NCI-H2107 (cell line): Measurements from ENCODE around the gene GOLGA2.

ENCODE experiments used
- DNase-seq: peaks from one replicate; lab custom pipeline; 2025; lab: John Stamatoyannopoulos, UW

The GOLGA2 gene

DNA sequence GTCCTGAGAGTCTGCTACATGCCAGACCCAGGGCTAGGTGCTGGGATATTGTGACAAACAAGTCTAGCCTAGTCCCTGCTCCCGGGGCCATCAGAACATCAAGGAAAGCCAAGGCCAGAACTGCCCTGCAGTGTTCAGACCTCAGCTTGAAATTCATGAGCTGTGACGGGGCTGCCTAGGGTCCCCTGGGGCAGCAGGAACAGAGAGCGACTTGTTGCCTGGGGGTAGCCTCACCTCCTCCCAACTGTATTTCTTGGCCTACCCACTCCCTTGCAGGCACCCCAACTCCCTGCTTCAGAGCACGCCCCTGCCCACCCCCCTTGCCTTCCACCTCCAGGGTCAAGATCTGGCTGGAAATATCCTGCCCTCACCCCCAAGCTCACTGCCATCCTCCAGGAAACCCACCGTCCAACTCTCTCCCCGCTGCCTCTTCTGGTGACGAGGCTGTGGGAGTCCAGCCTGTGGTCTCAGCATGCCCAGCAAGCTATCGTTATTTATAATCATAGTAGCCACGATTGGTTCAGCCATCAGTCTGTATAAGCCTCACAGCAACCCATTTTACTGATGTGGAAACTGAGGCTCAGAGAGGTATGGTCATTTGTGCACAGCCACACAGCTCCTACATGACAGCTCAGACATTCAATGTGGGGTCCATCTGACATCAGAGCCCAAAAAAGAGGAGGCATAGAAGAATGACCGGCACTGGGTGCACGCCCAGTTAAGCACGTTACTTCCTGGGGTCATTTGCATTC, 61.9 kb downstream of the GOLGA2 start:
- no peak for DNase-seq

DNA sequence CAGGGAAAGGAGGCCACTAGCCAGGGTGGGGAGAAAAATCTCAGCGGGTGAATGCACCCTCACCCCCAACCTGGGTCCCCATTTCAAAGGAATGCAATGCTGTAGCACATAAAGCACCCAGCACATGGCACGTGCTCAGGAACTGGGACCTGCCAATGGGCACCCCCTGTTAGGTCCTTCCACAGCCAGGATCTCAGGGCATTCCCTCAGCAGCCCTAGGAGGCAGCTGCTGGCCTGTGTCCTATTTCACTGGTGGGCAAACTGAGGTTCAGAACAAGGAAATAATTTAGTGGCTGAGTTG, 63.9 kb downstream of the GOLGA2 start:
- DNase-seq: no peak

DNA sequence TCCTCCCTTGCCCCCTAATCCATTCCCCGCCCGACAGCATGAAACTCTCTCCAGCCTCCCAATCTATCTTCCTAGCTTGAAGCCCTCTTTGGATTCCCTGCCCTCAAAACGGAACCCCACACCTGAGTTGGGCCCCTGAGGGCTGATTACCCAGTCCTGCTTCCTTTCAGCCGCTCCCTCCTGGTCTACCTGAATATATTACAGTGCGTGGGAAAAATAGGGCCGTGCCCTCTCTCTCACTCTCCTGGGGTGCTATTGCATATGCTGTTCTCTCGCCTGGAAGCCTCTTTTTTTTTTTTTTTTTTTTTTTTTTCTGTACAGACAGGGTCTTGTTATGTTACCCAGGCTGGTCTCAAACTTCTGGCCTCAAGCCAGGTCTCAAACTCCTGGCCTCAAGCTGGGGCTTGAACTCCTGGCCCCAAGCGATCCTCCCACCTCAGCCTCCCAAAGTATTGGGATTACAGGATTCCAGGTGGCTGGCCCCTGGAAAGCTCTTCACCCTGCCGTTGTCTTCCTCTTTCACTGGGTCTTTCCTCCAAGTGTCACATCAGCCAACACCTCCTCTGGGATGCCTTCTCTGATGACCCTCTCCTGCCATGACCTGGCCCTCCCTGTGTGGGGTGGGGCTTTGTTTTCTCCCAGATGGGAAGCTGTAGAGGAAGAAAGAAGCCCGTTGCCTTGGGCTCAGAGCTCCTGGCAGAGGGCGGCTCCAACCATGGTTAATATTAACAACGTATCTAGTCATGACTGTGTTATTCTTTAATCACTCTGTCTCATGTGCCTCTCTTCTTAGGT, 64.4 kb downstream of the GOLGA2 start:
- no peak for DNase-seq

DNA sequence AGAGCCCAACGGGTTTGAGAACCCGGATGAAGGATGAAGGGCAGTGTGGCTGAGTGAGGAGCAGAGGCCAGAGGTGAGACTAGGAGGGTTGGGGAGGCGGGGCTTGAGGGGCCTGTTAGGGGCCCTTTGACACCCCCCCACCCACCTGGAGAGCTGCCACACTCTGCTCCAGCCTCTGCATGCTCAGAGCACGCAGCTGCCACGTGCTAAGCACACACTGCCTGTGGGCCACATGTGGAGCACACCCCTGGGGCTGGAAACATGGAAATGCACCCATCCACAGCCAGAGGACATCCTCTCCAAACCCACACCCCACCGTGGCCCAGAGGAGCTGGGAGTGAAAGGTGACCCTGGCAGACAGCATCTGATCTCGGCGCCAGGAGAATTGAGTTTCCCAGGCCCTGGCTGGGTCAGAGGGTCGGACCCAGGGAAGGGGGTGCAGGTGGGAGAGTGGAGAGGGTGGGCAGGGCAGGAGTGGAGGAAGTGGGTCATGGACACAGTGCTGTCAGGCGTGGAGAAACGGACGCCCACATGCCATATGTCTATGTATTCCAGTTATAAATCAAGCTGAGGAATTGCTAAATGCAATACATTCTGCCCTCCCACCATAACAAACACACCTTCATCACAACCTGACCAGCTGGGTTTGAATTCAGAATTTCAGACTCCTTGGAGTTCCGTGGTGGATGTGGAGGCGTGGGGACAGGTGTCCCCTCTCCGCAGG, 66.7 kb downstream of the GOLGA2 start:
- DNase-seq: no peak

DNA sequence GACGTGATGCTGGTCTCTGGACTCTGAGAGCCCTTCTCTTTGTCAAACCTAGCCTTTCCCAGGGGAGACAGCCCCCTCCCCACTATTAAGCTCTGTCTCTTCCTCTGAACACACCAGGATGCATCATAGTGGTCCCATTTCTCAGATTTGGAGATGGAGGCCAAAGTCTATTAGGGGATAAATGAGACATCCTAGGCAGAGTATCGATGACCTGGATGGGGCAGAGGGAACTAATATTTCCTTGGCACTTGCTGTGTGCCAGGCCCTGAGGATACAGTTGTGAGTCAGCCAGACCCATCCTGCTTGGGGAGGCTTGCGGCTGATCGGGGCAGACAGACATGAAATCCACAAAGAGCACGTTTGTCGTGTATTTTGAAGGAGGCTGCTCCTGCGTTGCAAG, 67.4 kb downstream of the GOLGA2 start:
- DNase-seq: no peak

DNA sequence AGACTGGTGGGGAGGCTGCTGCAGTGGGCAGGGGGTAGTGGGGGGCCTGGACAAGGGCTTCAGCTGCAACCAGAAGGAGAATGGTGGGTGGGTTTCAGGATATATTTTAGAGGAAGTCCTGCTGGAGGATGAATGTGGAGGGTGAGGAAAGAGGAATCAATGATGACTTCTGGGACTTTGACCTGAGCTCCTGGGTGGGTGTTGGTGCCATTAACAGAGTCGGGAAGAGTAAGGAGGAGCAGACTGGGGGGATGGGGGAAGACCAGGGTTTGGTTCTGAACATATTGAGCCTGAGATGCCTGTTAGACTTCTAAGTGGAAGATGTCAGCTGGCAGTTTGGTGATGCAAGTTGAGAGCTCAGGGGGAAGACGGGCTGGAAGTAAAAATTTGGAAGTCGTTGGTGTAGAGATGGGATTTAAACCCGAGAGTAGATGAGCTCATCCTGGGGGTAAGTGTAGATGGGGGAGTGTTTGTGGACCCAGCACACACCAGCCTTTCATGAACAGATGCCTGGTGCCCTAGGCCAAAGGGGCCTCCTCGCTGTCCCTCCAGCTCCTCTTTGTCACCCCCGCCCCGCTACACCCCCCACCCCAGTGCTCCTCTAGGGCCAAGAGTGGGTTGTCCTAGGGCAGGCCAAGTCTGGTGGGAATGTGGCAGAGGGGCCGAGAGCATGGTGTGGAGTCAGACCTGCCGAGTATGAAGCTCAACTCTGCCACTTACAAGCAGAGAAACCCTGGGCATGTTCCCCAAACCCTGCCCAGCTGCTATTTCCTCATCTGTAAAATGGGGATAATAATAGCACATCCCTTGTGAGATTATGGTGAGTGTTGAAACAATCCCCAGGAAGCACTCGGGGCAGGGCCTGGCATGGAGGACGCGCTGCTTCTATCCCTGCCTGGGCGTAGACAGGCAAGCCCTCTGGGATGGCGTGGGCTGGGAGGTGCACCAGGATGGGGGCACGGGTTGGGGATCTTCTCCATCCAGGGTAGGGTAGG, 68.6 kb downstream of the GOLGA2 start:
- DNase-seq: no peak

DNA sequence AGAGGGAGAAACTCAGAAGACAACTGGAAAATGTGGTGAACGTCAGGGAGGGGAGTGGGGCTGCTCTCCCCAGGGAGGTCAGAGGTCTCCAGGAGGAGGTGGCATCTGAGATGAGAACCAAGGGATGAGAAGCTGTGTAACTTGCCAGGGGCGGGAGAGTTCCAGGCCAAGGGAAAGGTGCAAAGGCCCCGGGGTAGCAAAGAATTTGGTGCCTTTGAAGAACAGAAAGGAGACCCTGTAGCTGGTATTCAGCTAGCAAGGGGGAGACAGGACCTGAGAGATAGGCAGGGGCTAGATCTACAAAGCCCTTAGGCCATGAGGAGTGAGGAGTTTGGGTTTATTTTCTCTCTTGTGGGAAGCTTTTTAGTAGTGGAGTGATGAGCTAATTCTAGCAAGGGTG, 69.3 kb downstream of the GOLGA2 start:
- DNase-seq: no peak
